ENCODE measurements around the gene NOX3.

- TF ChIP-seq CTCF (IDR thresholded peaks at IDR 0.05) (no peak), POLR2A (IDR thresholded peaks at IDR 0.05) (no peak)
Observed at GRCh38 chr6:155398701-155399061, 57.0 kb downstream of the NOX3 start.

Data from upper lobe of left lung (tissue), 4 donors.